SH-SY5Y (cell line): ENCODE data around the gene NUMBL.

Experiments used
- GATA2 ChIP-seq: IDR thresholded peaks from 2 replicates; pipeline ENCODE4 v1.6.1; 2011; ENCODE audit warnings: mild to moderate bottlenecking, low read depth, low read length
- GATA3 ChIP-seq: IDR thresholded peaks from 2 replicates; pipeline ENCODE4 v1.6.1; 2011; ENCODE audit warnings: low read depth, mild to moderate bottlenecking, low read length, moderate library complexity

DNA sequence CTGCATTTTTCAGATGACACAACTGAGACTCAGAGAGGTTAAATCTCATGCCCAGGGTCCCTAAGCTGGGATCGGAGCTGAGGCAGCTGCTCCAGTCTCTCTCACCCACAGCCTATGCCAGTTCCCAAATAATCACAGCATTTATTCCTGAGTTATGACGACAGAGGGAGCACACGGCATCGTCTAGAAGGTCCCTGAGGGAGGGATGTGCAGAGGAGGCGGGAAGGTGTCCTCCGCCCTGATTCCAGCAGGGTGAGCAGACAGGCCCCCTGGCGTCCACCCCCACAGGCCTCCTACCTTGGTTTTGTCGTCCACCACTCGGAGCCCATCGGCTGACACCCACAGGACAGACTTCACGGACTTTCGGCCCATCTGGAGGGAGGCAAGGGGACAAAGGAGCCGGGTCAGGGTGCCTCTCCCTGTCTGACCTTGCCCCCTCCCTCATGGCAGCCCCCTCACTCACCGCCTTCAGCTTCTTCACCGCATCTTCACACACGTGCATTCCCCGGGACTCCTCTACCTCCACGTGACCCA lies 8.0 kb downstream of the NUMBL start:
- no peak for TF ChIP-seq GATA3
- TF ChIP-seq GATA2 = no peak
